HG03565 (cell line): Measurements from ENCODE around the gene CD2AP.
"Not testable (repeated sequence)": the region's sequence is repeated elsewhere in the genome, so short reads cannot be mapped to it uniquely, and the experiment has no call there.

Experiments
- ATAC-seq: cut with Tn5 transposase; IDR thresholded peaks from one replicate; pipeline ENCODE4 v1.9.1; 2021; ENCODE audit warnings: mild to moderate bottlenecking, moderate library complexity; ENCODE audit not compliant: unreplicated experiment

The CD2AP gene

GRCh38 chr6:47630587-47630986, 153.0 kb downstream of the CD2AP start:
- no peak for ATAC-seq

GRCh38 chr6:47631269-47631772, 153.7 kb downstream of the CD2AP start:
- peak; percentile 56 for ATAC-seq

DNA sequence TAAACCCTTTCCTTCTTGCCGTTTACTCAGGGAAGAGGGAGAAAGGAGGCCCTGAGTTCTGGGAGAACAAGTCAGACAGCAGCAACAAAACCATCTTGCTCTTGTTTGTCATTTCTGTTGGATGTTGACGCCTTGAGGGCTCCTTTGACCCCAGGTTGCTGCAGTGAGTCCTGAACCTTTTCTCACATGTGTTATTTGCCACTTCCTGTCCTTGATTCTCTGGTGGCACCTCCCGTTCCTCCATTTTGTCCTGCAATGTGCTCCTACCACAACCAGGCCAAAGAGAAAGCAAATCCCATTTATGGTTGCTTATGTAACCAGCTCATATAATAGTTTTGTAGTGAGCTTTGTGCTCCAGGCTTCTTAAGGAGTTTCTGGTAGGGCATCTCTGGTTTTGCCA, 154.2 kb downstream of the CD2AP start:
- ATAC-seq = no peak

DNA sequence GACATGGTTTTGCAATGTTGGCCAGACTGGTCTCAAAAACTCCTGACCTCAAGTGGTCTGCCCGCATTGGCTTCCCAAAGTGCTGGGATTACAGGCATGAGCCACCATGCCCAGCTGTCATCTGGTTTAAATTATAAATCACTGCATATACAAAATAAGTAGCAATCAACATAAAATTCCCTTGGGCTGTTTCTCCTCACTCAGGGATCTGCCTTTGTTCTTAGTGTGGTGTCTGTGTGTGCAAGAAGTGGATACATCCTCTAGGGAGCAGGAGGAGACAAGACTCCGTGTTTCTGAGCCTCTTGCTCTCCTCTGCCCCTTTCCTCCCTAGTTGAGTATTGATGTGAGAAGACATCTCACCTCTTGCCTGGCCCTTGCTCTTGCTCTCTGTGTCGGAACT, 155.6 kb downstream of the CD2AP start:
- no peak for ATAC-seq

DNA sequence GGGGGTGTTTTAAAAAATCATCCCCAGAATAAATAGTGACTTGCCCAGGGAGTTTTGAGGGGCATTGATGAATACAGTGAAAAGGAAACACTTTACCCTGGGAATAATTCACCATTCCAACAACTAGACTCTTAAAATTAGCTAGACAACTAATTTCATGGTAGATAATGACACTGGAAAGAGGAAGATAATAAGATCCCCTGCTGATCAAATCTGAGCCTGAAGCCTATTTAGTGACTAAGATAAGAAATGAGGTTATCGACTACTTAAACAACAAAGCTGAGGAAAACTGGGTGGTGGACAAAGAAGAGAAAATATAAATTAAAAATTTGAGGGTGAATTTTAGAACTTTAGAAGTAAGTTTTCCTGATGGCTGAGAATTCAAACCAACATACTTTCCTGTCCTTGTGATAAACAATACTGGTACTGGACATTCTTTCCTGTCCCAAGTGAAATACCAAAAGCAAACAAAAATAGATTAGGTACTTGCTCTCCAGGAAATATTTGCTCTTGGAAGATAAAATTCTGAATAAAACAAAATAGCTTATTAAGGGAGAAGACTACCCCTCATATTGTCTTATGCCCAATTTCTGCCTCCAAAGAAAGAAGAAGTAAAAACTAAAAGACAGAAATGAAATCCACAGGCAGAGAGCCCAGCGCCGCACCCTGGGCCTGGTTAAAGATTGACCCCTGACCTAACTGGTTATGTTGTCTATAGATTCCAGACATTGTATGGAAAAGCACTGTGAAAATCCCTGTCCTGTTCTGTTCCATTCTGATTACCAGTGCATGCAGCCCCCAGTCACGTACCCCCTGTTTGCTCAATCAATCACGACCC, 156.8 kb downstream of the CD2AP start:
- no peak for ATAC-seq

GRCh38 chr6:47646689-47647088, 169.1 kb downstream of the CD2AP start:
- no peak for ATAC-seq

- ATAC-seq = no peak
These were observed 169.6 kb downstream of the CD2AP start for GRCh38 chr6:47647188-47647587.

- not testable (repeated sequence) for ATAC-seq
These were observed 170.0 kb downstream of the CD2AP start for GRCh38 chr6:47647626-47648025.

GRCh38 chr6:47648031-47648430, 170.4 kb downstream of the CD2AP start:
- ATAC-seq = no peak

GRCh38 chr6:47650553-47651432, 173.2 kb downstream of the CD2AP start:
- ATAC-seq = no peak

DNA sequence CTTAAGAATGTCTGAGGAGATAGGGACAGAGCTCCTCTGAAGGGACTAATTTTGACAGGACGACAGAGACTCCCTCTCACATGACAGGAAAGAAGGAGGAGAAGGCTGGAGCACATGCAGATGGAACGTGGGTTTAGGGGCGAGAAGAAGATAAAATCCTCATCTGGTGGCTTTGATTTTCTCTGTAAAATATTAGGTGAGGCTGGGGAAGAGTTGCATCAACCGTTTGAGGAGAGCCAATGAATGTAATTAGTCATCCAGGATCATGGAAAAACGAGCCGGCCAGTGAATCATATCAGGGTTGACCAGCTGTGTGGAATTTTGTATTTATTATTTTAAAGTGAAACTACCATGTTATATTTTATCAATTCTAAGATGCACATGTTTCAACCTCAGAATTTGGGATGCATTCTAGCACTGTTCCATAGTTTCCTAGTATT, 173.9 kb downstream of the CD2AP start:
- no peak for ATAC-seq

- no peak for ATAC-seq
These were observed 176.1 kb downstream of the CD2AP start for GRCh38 chr6:47653706-47654105.

- no peak for ATAC-seq
These were observed 176.7 kb downstream of the CD2AP start for GRCh38 chr6:47654255-47654654.

GRCh38 chr6:47655719-47656595, 178.4 kb downstream of the CD2AP start:
- ATAC-seq = no peak

DNA sequence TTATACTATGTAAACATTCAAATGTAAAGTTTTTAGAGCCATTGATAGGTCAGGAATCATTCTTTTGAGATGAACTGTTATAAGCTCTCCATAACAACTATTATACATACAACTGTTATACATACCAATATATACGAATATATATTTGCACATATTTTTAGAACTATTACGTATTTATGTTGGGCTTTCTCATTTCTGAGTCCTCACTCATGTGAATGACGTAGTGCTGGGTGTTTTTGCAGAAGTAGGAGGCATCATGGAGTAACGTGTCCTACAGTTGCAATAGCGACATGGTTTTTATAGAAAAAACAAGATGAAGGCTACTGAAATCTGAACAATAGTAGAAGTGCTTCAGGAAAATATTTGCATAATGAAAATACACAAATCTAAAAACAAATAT, 184.4 kb downstream of the CD2AP start:
- no peak for ATAC-seq

GRCh38 chr6:47663462-47664216, 186.1 kb downstream of the CD2AP start:
- no peak for ATAC-seq

GRCh38 chr6:47665112-47665511, 187.5 kb downstream of the CD2AP start:
- no peak for ATAC-seq

DNA sequence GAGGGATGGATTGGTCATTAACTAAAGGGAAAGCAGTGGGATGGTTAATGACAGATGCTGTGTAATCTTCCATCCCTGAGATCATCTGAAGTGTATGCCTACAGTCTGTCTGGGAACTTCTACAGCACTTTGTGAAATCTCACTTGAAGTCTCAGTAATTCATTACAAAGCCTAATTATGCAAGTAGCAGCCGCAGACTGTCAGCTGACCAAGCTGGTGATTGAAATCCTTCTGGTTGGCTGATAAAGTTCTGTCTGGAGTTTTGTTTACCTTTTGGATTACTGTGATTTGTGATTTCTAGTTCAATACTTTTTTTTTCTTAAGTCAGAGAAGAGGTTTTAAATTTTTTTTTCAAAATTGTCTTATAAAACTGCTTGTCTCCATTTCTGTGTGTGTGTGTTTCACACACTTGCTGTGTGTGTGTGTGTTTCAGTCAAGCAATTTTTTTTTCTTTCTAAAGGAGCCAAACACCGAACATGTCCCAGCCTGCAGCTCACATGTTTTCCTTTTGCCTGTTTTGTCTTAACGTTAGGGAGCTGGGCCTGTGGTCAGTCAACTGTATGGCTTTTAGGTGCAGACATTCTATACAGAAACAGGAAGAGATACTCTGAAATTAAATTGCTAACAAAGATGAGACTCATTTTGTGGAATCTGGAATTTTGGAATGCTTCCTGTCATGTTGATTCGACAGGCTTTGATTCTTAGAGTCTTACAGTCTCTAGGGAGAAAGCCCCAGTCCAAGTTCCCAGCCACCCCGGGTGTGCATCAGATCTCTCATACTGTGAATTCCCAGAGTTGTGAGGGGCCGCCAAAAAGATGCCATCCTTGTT, 192.3 kb downstream of the CD2AP start:
- no peak for ATAC-seq

DNA sequence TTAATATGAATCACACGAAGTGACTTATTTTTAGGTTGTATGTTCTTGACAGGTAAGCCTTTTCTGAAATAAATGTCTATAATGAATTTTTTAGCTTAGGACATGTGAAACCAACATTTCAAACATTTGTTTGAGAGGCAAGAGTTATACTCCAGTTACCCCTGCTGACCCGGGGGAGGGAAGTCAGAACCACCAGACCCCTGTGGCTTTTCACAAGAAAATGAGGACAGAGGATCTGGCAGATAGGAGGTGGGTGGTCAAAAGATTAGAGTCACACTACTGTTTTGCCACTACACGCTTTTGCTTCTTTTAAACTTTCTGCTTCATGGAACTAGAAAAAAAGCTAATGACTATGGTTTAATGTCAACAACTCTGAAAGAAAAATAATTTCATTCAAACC, 193.3 kb downstream of the CD2AP start:
- no peak for ATAC-seq
